Nephron progenitor cell (in vitro differentiated cells): ENCODE measurements around the gene STXBP5.

Experiments
- DNase-seq: peaks from one replicate; pipeline ENCODE4 v3.0.0; 2021
- H3K27ac Mint-ChIP-seq: 2 replicates; pipeline ENCODE4 v1.8.0; 2021; ENCODE audit warnings: mild to moderate bottlenecking, moderate library complexity, mixed read lengths
- H3K27me3 Mint-ChIP-seq: 2 replicates; pipeline ENCODE4 v1.8.0; 2021; ENCODE audit warnings: mild to moderate bottlenecking, low read depth, mixed read lengths; ENCODE audit not compliant: poor library complexity
- H3K36me3 Mint-ChIP-seq: 2 replicates; pipeline ENCODE4 v1.8.0; 2021; ENCODE audit warnings: low read depth, mixed read lengths
- H3K4me1 Mint-ChIP-seq: 2 replicates; pipeline ENCODE4 v1.8.0; 2021; ENCODE audit warnings: mixed read lengths
- H3K4me3 Mint-ChIP-seq: 2 replicates; pipeline ENCODE4 v1.8.0; 2021; ENCODE audit warnings: mild to moderate bottlenecking, moderate library complexity, mixed read lengths
- H3K9me3 Mint-ChIP-seq: 2 replicates; pipeline ENCODE4 v1.8.0; 2021; ENCODE audit warnings: mild to moderate bottlenecking, moderate library complexity, mixed read lengths
- TF ChIP-seq, protein P1 (sequence below): fragments of 200-600 bp; sonication (generic); IDR thresholded peaks from 2 replicates; pipeline ENCODE4 v1.5.0; 2021; ENCODE audit warnings: antibody characterized with exemption

The STXBP5 gene

DNA sequence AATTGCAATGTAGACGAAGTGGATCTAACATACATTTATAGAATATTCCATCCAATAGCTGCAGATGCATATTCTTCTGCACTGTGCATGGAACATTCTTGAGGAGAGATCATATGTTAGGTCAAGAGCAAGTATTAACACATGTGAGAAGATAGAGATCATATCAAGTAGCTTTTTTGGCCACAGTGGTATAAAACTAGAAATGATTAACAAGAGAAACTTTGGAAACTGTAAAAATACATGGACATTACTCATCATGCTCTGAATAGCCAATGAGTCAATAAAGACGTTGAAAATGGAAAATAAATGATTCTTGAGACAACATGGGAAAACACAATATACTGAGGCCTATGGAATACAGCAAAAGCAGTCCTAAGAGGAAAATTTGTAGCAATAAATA lies 94.2 kb downstream of the STXBP5 start:
- Mint-ChIP-seq H3K4me3 (no peak overlapping the region), H3K27ac (no peak overlapping the region), H3K36me3 (peaks cover 84% of the 10 kb centered on the region), H3K4me1 (no peaks in the 10 kb centered on the region), H3K27me3 (peaks cover 3% of the 10 kb centered on the region), H3K9me3 (peaks cover 71% of the 10 kb centered on the region)
- DNase-seq, result no peak
- TF ChIP-seq, protein P1, sequence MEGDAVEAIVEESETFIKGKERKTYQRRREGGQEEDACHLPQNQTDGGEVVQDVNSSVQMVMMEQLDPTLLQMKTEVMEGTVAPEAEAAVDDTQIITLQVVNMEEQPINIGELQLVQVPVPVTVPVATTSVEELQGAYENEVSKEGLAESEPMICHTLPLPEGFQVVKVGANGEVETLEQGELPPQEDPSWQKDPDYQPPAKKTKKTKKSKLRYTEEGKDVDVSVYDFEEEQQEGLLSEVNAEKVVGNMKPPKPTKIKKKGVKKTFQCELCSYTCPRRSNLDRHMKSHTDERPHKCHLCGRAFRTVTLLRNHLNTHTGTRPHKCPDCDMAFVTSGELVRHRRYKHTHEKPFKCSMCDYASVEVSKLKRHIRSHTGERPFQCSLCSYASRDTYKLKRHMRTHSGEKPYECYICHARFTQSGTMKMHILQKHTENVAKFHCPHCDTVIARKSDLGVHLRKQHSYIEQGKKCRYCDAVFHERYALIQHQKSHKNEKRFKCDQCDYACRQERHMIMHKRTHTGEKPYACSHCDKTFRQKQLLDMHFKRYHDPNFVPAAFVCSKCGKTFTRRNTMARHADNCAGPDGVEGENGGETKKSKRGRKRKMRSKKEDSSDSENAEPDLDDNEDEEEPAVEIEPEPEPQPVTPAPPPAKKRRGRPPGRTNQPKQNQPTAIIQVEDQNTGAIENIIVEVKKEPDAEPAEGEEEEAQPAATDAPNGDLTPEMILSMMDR, result no peak

DNA sequence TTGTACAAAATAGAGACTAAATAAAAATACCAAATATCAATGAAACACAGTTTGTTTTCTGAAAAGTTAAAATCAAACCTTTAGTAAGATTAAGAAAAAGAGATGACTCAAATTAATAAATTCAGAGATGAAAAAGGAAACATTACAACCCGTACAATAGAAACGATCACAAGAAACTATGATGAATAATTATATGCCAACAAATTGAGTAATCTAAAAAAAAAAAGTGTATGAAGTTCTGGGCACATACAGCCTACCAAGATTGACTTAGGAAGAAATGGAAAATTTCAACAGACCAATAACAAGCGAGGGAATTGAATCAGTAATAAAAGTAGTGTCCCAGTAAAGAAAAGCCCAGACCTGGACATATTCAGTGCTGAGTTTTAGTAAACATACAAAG lies 94.8 kb downstream of the STXBP5 start:
- Mint-ChIP-seq H3K4me3 (no peak overlapping the region), H3K9me3 (peaks cover 77% of the 10 kb centered on the region), H3K4me1 (no peaks in the 10 kb centered on the region), H3K27me3 (peaks cover 3% of the 10 kb centered on the region), H3K36me3 (peaks cover 89% of the 10 kb centered on the region), H3K27ac (no peak overlapping the region)
- no peak for DNase-seq
- TF ChIP-seq, protein P1, result no peak

- peaks cover 3% of the 10 kb centered on the region for H3K27me3 Mint-ChIP-seq
- H3K36me3 Mint-ChIP-seq, result peaks cover 94% of the 10 kb centered on the region
- no peaks in the 10 kb centered on the region for H3K4me1 Mint-ChIP-seq
- no peak overlapping the region for H3K4me3 Mint-ChIP-seq
- TF ChIP-seq, protein P1, result no peak
- H3K9me3 Mint-ChIP-seq, result peaks cover 76% of the 10 kb centered on the region
- DNase-seq, result no peak
- no peak overlapping the region for H3K27ac Mint-ChIP-seq
Observed at GRCh38 chr6:147301070-147301469, 96.9 kb downstream of the STXBP5 start.

DNA sequence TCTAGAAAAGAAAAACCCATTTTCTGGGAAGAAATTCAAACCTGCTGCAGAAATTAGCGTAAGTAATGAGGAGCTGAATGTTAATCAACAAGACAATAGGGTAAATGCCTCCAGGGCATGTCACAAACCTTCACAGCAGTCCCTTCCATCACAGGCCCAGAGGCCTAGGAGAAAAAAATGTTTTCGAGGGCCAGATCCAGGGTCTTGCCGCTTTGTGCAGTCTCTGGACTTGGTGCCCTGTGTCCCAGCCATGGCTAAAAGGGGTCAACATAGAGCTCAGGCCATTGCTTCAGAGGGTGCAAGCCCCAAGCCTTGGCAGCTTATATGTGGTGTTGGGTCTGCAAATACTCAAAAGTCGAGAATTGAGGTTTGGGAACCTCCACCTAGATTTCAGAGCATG lies 99.8 kb downstream of the STXBP5 start:
- peaks cover 47% of the 10 kb centered on the region for H3K9me3 Mint-ChIP-seq
- H3K27me3 Mint-ChIP-seq, result no peaks in the 10 kb centered on the region
- no peak overlapping the region for H3K27ac Mint-ChIP-seq
- no peak for DNase-seq
- no peak overlapping the region for H3K4me3 Mint-ChIP-seq
- no peaks in the 10 kb centered on the region for H3K4me1 Mint-ChIP-seq
- TF ChIP-seq, protein P1, result no peak
- H3K36me3 Mint-ChIP-seq, result peaks cover 67% of the 10 kb centered on the region

- TF ChIP-seq, protein P1, result no peak
- no peaks in the 10 kb centered on the region for H3K4me1 Mint-ChIP-seq
- H3K9me3 Mint-ChIP-seq, result no peaks in the 10 kb centered on the region
- H3K27ac Mint-ChIP-seq, result no peak overlapping the region
- DNase-seq, result no peak
- H3K27me3 Mint-ChIP-seq, result no peaks in the 10 kb centered on the region
- no peak overlapping the region for H3K4me3 Mint-ChIP-seq
- peaks cover 18% of the 10 kb centered on the region for H3K36me3 Mint-ChIP-seq
Observed at GRCh38 chr6:147310521-147310920, 106.3 kb downstream of the STXBP5 start.

DNA sequence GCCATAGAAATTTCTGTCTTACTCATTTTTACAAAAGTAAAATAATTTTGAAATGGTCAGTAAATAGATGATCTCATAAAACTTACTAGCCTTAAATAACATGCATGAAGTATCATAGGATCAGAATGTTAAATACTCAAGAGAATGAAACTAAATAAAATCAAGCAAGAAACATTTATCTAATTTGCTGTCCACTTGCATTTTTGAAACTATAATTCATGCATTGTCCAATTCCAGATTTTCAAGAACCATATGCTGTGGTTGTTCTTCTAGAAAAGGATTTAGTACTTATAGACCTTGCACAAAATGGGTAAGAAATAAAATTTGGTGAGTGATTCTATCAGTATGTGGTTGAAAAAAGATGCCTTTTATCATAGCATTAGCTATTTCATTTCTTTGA lies 107.0 kb downstream of the STXBP5 start:
- no peaks in the 10 kb centered on the region for H3K9me3 Mint-ChIP-seq
- no peaks in the 10 kb centered on the region for H3K4me1 Mint-ChIP-seq
- TF ChIP-seq, protein P1, result no peak
- no peak overlapping the region for H3K4me3 Mint-ChIP-seq
- no peak overlapping the region for H3K27ac Mint-ChIP-seq
- no peaks in the 10 kb centered on the region for H3K27me3 Mint-ChIP-seq
- H3K36me3 Mint-ChIP-seq, result peaks cover 16% of the 10 kb centered on the region
- DNase-seq, result no peak
